Stimulated activated CD8-positive, alpha-beta memory T cell treated with anti-CD3 and anti-CD28 coated beads, Interleukin-12 subunit alpha, Interleukin-12 subunit beta, amount 100 ng/mL, for 24 hours (primary cell): ENCODE results near the gene RPTOR.
"Not testable (repeated sequence)": the region's sequence is repeated elsewhere in the genome, so short reads cannot be mapped to it uniquely, and the experiment has no call there.

Source experiments
- DNase-seq: peaks from one replicate; pipeline ENCODE4 v3.0.0-alpha.2; 2020; ENCODE audit errors: extremely low read depth

The RPTOR gene

GRCh38 chr17:80797741-80798594, 253.3 kb downstream of the RPTOR start:
- DNase-seq: no peak

GRCh38 chr17:80798595-80799537, 254.2 kb downstream of the RPTOR start:
- no peak for DNase-seq

GRCh38 chr17:80799538-80800480, 255.2 kb downstream of the RPTOR start:
- DNase-seq: no peak

GRCh38 chr17:80800481-80801391, 256.1 kb downstream of the RPTOR start:
- no peak for DNase-seq

GRCh38 chr17:80802626-80803450, 258.2 kb downstream of the RPTOR start:
- no peak for DNase-seq

GRCh38 chr17:80803451-80804428, 259.1 kb downstream of the RPTOR start:
- DNase-seq: no peak

- DNase-seq: no peak
These were observed 259.8 kb downstream of the RPTOR start for GRCh38 chr17:80804466-80804865.

GRCh38 chr17:80805032-80805751, 260.6 kb downstream of the RPTOR start:
- no peak for DNase-seq

GRCh38 chr17:80807014-80807413, 262.4 kb downstream of the RPTOR start:
- DNase-seq: no peak

- no peak for DNase-seq
These were observed 263.2 kb downstream of the RPTOR start for GRCh38 chr17:80807882-80808281.

GRCh38 chr17:80811181-80812105, 266.8 kb downstream of the RPTOR start:
- no peak for DNase-seq

- DNase-seq: no peak
These were observed 267.9 kb downstream of the RPTOR start for GRCh38 chr17:80812362-80813088.

GRCh38 chr17:80813318-80813717, 268.7 kb downstream of the RPTOR start:
- no peak for DNase-seq

- DNase-seq: no peak
These were observed 269.9 kb downstream of the RPTOR start for GRCh38 chr17:80814491-80814890.

GRCh38 chr17:80815151-80815681, 270.6 kb downstream of the RPTOR start:
- DNase-seq: no peak

- not testable (repeated sequence) for DNase-seq
These were observed 271.1 kb downstream of the RPTOR start for GRCh38 chr17:80815718-80816117.
